HG03103 (cell line): ENCODE data around the gene PLCZ1.
"Not testable (repeated sequence)": the region's sequence is repeated elsewhere in the genome, so short reads cannot be mapped to it uniquely, and the experiment has no call there.

Experiments
- ATAC-seq: cut with Tn5 transposase; IDR thresholded peaks from one replicate; pipeline ENCODE4 v1.9.1; 2021; ENCODE audit warnings: low read depth; ENCODE audit not compliant: unreplicated experiment

The PLCZ1 gene

DNA sequence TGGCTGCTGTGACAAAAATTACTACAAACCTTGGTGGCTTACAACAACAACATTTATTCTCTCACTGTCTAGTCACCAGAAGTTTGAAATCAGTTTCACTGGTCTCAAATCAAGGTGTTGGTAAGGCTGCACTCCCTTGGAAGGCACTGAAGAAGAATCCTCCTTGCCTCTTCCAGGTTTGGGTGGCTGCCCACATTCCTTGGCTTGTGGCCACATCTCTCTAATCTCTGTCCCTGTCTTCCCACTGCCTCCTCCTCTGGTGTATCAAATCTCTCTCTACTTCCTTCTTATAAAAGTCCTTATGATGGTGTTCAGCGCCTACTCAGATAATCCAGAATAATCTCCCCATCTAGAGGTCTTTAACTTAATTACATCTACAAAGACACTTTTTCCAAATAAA lies 31.0 kb downstream of the PLCZ1 start:
- ATAC-seq, result no peak

DNA sequence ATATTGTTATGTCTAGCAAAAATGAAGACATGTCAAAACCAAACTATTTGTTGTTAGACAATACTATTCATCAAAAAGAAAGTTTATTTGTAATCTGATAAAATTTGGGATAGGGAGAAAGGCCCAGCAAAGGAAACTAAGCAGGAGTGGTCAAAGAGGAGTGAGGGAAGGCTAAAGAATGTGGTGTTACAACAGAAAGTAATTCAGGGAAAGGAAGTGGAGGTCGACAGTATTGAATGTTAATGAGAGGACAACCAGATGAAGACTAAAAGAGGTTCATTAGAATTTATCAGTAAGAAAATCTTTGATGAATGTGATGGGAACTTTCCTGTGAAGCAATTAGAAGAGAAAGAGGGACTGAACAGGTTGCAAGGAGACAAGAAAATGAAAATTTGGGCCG lies 33.9 kb downstream of the PLCZ1 start:
- ATAC-seq, result no peak

DNA sequence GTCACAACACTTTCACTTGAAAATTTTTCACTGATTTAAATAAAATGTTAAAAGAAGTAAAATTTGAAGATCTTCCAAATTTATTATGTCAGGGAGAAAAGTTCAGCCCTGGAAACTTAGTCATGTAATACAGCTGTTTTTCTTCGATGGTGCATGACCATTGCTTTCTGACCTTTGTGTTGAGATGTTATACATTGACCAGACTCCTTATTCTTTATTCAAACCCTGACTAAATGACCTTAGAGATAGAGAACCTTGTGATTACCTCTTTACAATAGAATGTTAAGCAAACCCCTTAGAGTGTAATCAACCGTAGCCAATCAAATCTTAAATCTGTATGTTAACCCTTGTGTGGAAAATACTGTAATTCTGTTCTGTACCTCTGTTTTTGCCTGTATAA lies 34.5 kb downstream of the PLCZ1 start:
- no peak for ATAC-seq

DNA sequence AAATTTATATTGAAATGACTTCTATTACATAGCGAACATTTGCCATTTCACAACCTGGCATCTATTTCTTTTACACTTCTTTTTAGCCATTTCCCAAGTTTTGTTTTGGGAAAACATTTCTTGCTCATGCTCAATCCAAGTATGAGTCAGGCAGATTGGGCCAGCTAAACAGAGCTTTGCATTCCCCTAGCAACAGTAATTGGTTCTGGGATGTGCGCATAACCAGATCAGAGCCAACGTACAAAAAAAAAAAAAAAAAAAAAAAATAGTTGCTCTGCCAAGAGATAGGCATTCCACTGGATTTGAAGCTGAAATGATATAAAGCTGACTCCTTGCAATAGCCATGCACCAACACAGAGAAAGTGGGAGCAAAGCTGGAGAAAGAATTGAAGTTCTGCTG lies 37.5 kb downstream of the PLCZ1 start:
- no peak for ATAC-seq

DNA sequence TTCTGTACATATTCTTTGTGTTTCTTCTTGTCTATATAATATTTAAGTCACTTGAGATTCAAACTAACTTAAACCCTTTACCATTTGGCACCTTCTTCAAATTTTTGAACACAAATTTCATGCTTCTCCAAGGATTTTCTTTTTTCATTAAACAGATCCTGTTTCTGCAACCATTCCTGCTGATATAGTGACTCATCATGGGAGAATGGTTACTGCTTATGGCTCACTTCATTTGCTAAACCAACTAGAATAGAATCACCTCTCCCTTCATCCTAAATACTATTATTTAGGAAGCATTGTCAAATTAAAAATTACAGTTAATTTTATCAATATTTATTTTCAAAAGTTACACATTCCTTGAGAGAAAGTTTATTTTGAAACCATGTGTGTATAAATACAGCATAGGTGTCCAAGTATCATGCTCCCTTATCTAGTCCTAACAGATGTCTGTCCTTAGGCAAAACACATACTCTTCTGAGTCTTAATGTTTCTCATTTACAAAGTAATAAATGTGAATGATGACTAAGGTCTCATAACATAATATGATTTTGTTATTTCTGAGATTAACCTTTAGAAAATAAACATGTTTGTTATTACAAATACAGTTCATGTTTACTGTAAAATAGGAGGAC lies 40.7 kb downstream of the PLCZ1 start:
- ATAC-seq, result no peak

DNA sequence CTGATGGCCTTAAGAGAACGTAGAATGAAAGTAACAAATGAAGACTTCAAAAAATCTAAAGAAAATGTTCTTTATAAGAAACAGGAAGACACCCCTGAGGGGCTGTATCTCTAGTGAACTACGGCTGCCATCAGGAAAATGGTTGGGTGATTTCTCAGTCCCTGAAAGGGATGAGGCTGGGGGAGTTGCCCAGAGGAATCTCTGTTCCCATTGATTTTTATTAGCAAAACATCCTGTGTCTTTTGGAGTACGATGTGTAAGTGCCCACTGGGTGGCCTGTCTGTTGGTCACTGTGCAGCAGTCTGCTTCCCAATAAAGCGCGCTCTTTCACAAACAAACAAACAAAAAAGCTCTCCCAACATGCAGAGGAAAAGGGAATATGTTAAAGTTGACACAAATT lies 43.8 kb downstream of the PLCZ1 start:
- not testable (repeated sequence) for ATAC-seq

DNA sequence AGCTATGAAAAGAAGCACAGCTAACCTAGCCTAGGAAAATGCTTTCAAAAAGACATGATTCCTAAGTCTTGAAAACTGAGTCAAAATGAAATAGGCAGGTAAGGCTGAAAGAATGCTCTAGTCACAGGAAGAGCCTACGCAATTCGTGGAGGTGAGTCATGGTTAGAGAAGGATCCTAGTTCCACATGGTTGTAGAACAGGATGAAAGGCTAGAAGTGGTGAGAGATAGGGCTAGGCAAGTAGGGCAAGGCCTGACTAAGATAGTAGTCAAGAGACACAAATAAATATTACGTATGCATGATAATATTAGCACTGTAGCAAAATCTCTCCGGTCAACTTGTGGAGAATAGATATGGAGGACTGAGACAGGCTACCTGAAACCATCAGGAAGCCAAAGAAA lies 47.2 kb downstream of the PLCZ1 start:
- no peak for ATAC-seq

DNA sequence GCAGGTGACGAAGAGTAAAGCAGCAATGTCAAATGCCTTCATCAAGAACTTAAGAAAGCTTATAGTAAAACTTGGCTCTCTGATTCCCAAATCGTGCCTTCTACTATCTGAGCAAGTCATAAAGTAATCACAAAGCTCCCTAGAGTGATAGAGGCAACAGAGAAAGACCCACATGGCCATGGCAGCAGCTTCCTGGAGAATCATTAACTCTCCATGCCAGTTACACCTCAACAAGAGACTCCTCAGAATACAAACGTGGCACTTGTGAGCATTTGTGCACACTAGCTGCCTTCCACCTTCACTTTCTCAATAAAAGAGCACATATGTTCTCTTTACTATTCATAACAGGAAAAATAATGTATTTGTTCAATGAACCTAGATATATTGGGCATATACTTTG lies 48.0 kb downstream of the PLCZ1 start:
- ATAC-seq, result no peak

DNA sequence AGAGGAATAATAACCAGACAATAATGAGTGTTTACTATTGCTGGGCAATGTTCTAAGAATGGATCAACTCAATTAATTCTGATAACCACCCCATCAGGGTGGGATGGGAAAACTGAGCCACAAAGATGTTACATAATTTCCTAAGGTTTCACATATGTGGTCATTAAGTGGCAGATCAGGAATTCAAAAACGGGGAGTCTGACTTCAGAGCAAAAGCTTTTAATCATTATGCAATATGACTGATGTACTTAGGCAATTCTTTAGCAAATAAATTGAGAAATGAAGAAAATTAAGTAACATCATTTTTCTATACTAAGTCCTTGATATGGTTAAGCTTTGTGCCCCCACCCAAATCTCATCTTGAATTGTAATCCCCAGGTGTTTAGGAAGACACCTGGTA lies 53.4 kb downstream of the PLCZ1 start:
- no peak for ATAC-seq

DNA sequence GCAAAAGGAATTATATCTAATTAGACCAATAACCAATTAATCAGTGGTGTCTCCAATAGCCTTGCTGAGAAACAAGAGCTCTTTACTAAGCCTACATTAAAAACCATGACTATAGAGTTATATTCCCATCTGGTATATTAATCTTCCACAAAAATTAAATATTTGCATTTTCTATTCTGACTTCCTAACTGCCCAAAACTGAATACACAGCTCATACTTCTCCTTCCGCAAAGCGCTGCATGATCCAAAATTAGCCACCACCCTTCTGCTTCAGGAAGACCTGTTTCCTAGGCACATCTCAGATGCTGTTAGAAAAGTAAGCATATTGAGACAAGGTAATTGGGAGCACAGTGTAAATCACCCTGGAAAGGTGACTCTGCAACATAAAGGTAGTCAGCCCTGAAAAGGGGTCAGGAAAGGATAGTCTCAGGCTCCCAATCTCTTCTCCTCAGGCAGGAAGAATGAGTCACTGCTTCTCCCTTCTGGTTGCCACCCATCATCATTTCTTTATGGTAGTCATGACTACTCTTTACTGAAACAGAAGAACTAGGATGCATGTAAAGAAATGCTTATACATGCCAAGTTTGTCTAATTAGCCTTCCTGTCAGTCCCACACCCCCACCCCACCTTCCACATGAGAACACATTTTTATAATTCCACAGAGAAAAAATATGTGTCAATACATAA lies 54.3 kb downstream of the PLCZ1 start:
- ATAC-seq, result no peak

DNA sequence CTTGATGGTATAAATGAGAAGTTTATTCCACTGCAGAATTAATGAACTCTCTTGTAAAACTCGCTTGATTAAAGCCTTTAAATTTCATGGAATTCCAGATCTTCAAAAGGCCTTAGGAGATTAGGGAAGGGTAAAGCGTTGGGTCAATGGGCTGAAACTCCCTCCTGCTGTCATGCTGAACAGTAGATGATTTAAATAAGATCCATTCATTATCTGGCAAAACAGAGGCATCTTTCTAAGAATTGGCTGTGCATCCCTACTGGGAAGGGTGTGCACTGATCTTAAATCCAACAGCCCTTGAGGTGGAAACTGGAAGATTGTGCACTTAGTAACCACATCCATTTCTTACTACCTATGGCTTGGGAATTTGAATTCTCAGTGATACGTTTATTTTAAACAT lies 56.0 kb downstream of the PLCZ1 start:
- no peak for ATAC-seq

DNA sequence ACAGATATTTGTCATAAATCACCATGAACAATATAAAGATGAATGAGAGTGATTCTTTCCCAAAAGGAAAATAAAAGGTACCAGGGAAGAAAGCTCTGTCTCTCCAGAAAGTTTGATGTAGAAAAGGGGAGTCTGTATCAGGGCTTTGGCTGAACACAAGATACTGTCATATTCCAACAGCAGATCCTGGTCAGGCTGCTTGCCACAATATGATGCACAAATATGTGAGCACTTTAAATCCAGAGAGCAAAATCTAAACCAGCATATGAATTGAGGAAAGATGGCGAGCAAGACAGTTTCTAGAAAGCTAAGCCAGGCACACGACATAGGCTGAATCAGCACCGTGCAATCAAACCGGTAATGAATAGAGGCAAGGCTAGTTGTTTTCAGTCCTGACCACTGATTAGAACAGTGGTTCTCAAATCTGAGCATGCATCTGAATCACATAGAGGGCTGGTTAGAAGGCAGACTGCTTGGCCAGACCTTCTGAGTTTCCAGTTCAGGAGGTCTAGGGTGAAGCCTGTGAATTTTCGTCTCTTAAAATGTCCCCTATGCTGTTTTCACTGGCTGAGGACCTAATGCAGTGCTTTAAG lies 60.7 kb downstream of the PLCZ1 start:
- no peak for ATAC-seq

DNA sequence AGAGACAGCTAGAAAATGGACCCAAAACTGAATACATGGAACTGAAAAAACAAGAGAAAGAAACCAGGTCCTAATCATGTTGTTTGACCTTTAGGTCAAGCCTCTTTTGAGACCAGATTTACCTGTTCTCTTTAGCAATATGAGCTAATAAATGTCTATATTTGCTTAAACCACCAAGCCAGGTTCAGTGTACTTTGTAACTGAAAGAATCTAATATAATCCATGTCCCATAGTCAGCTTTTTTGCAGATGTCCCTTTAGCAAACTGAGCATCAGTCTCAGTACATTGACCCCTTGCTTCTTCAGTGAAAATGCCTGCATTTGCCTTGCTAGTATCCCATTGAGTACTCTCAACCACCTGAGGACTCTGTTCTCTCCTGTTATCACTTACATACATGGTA lies 61.7 kb downstream of the PLCZ1 start:
- no peak for ATAC-seq

DNA sequence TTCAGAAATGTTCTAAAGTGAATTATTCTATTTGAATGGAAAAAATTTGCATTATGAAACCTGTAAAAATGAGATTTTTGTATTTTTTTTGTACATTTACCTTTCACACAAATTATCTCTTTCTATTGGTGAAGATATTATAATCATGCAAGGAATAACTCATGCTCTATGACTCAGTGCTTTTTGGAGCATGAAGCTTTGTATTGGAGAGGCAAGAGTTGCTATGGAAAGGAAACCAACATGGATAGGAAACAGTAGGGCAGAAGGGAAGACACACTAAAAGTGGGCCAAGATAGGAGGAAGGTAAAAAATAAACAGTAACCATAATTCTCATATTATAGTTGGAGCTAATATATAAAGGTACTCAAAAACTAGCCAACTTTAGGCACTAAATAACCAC lies 79.0 kb downstream of the PLCZ1 start:
- no peak for ATAC-seq

DNA sequence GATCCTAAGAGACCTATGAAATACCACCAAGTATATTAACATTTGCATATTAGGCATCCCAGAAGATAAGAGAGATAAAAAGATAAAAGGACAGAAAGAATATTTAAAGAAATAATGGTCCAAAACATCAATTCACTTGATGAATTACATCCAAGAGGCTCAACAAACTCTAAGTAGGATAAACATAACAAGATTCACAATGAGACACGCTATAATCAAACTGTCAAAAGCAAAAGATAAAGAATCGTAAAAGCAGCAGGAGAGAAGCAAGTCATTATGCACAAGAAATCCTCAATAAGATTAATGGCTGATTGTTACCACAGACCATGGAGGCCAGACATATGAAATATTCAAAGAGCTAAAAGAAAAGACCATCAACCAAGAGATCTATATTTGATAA lies 79.6 kb downstream of the PLCZ1 start:
- ATAC-seq, result no peak

DNA sequence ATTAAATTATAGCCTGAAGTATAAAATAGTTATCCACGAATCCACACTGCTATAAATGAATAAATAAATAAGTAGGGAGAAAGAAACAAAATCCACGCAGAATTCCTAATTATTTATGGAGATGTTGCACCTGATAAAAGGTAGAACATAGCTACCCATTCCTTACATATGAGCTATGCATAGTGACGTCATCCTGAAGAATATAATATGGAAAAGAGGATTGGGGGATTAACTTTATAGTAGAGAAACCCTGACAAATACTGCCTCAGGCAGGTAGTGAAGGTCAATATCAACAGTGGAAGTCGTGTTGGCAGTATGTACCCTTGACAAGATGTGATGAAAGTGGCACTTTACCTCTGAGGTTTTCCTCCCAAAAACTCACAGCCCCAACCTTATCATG lies 82.5 kb downstream of the PLCZ1 start:
- no peak for ATAC-seq

DNA sequence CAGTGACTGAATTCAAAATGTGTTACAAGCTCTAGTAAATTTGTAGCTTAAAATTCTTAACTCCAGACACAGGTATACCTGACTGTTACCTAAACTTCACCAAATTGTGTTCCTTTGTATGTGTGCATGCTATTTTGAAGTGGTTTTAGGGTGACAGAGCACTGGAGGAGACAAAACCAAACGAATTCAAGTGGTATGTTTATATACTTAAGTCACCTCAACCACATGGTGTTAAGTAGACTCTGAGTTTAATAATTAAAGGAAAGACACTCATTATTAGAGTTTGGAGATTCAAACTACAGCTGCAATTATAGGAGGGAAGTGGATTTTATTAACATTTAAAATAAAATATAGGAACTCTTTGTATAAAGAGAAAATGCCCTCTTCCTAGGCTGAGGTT lies 84.3 kb downstream of the PLCZ1 start:
- no peak for ATAC-seq

DNA sequence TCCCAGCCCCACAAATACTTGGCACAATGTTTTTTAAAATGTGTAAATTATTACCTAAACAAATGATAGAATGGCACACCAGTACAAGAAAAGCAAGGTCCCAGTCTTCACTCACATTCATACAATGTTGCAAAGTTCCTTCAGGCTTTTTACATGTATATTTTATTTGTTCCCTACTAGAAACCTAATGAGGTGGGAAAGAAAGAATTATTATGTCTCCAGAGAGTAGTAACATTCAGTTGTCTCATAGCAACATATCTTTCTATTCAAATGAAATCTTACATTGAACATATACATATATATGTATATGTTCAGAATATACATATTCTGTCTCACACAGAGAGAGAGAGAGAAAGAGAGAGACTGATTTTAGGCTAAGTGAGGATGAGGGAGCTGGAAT lies 85.2 kb downstream of the PLCZ1 start:
- ATAC-seq, result no peak

DNA sequence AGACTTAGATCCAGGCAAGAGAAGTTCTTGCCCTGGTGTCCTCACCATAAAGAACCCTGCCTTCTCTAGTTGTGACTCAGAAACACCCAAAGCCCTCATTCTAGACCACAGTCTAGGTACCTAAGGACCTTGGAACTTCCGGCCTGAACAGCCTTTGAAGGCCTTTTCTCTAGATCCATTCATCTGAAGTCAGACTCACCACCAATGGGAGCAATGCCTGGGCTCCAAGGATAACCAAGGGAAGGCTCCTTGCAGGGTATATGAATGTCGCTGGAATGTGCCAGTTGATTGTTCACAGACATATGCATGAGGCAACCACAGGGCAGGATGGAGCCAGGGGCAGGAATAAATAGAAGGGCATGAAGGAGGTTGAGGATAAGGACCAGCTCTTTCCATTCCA lies 86.3 kb downstream of the PLCZ1 start:
- ATAC-seq, result no peak

DNA sequence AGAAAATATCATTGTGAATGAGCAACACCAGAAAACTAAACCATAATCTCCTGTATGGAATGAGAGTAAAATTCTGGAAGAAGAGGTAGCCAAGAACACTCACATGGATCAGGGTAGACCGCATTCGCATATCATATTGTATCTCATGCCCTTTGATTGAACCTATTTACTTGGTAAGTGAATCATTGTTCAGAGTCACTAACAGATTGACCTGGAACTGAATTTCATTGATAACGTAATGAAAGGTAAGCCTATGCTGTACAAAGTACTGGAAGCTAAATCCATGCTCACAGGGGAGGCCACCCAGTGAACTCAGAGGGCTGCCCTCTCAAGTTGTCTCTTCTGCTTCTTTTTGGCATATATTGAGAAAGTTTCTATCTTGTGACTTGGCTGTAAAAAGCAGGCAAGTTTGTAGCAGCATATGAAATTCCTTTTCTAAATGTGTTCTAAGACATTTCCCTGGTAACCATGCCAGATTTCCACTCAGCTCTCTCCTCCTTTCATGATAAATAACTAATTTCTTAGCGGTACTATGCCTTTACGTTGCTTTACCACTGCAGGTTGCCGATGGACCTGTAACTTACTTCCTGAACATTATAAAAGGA lies 91.4 kb downstream of the PLCZ1 start:
- ATAC-seq, result no peak

DNA sequence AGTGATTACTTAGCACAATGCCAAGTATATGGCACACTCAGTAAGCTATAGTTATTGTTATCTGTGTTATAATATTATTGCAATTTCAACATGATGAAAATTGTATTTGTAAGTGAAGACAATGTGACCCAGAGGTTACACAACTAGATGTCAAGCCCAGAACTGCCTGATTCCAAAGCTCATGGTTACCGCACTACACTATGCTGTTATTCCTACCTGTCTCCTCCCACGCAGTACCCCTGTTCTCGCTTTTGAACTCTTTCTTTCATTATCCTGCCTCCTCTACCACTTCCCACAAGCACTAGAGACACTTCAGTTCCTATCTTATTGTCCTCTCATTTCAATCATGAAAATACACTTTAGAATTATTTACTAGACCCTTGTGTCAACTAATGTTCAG lies 93.2 kb downstream of the PLCZ1 start:
- no peak for ATAC-seq

DNA sequence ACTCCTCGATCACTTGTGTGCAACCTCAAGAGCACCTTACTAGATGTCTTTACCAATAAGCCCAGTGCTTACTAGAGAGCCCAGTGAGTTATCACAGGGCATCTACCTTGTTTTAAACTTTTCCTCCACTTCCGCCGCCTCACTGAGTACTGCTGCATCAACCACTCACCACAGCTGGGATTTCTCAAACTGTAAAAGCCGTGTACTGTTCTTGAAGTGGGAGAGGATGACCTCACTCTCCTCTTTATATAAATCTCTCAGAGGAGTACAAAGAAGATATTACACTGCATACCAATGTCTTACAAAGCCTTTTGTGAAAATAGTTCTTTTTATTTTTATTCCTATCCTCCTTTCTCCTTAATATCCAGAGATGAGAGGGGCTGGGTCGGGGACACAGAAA lies 94.1 kb downstream of the PLCZ1 start:
- no peak for ATAC-seq
